Measurements from ENCODE around the gene ZC3H12D. TPM values are rescaled to one million over a fixed set of nuclear protein-coding genes. Genes with fewer than 3 reads are reported as not detected.

Gene ZC3H12D
- total and polyA plus RNA-seq, 9 of the 15 experiments (the other 6 are each of a cell fraction or from before 2014, with no cell fraction given): 0.04 to 0.27 (median 0.05) TPM; not detected in 3

- no peak overlapping the region for H3K27ac ChIP-seq (ENCODE audit: extremely low read depth, low read depth, low read length)
- in situ Hi-C loops (cut with MboI) (no loop called here), intact Hi-C loops (cut with micrococcal nuclease) (no loop called here)
- FAIRE-seq (no peak), ATAC-seq (no peak), DNase-seq (ENCODE audit: extremely low read depth in 1 of 4, low spot score in 3 of 4) (no peak)
- no peaks in the 10 kb centered on the region for H3K36me3 ChIP-seq (ENCODE audit: control insufficient read depth, insufficient read depth, low read length)
- BruUV-seq (replicated peaks): no TSS peak
- no peaks in the 10 kb centered on the region for H3K9me3 ChIP-seq (replicated peaks; ENCODE audit: control insufficient read depth, insufficient read depth, low read depth, low read length)
- 15% methylated on average over 4 of the region's 4 CpGs for WGBS (ENCODE audit: insufficient coverage, low coverage, missing lambda C conversion rate)
- peaks cover 40 to 62% of the 10 kb centered on the region in 2 experiments for H3K27me3 ChIP-seq (ENCODE audit: control insufficient read depth in 2 of 2, insufficient read depth in 2 of 2, low read length in 2 of 2)
- no peak overlapping the region for H2AFZ ChIP-seq (ENCODE audit: low read depth, low read length)
- no peak overlapping the region for H3K4me2 ChIP-seq (ENCODE audit: insufficient read depth, low read length)
- H3K4me1 ChIP-seq (replicated peaks in 1 of 2; ENCODE audit: control insufficient read depth in 2 of 2, insufficient read depth in 2 of 2, low read length in 2 of 2): no peaks in the 10 kb centered on the region
- ChIA-PET POLR2A (no interaction called here), CTCF (ENCODE audit: low intra/inter-chr PET ratio) (no interaction called here)
- H4K20me1 ChIP-seq (replicated peaks; ENCODE audit: control insufficient read depth, insufficient read depth, low read length): 0 out of 2 replicates have a peak, but pooled peaks cover 3% of the 10 kb centered on the region
- no peak overlapping the region for H3K9ac ChIP-seq (ENCODE audit: insufficient read depth in 1 of 2, low read depth in 2 of 2, low read length in 2 of 2)
- no peaks in the 10 kb centered on the region for H3K79me2 ChIP-seq (ENCODE audit: control insufficient read depth, insufficient read depth, low read length)
- no peak overlapping the region for H3K4me3 ChIP-seq
- H3K9me1 ChIP-seq (ENCODE audit: control insufficient read depth, insufficient read depth, low read length): no peaks in the 10 kb centered on the region
- TF ChIP-seq RERE (CRISPR knock-in tag; IDR thresholded peaks at IDR 0.05; ENCODE audit: borderline replicate concordance): no peak
- no peak for TF ChIP-seq SIN3B (IDR thresholded peaks at IDR 0.05; ENCODE audit: low read depth)
- TF ChIP-seq TRIM24 (IDR thresholded peaks at IDR 0.05): no peak
- TF ChIP-seq ZBTB2 (IDR thresholded peaks at IDR 0.05): no peak
- no peak for TF ChIP-seq CAMTA2 (CRISPR knock-in tag; conservative IDR thresholded peaks at IDR 0.05)
- TF ChIP-seq ZBTB17 (CRISPR knock-in tag; IDR thresholded peaks at IDR 0.05): no peak
- no peak for TF ChIP-seq SMAD3 (CRISPR knock-in tag; conservative IDR thresholded peaks at IDR 0.05)
- peak; percentile 77; the same call in 1 of the 2 replicates for TF ChIP-seq RNF2 (IDR thresholded peaks at IDR 0.05)
- no peak for TF ChIP-seq BRD4 (IDR thresholded peaks at IDR 0.05)
- TF ChIP-seq SRF (CRISPR knock-in tag; IDR thresholded peaks at IDR 0.05): no peak
- no peak for TF ChIP-seq E2F6 (IDR thresholded peaks at IDR 0.05; ENCODE audit: borderline replicate concordance in 1 of 2, extremely low read depth in 1 of 2, insufficient read depth in 1 of 2, insufficient read length in 1 of 2, low read depth in 1 of 2, low read length in 1 of 2, poor library complexity in 1 of 2, severe bottlenecking in 1 of 2)
- peak; percentile 50 for TF ChIP-seq ZFP36 (IDR thresholded peaks at IDR 0.05; ENCODE audit: low read depth, low read length, partially characterized antibody)
- no peak for TF ChIP-seq PCBP2 (IDR thresholded peaks at IDR 0.05; ENCODE audit: low read depth, low read length, poor library complexity, severe bottlenecking)
- no peak for TF ChIP-seq POU5F1 (IDR thresholded peaks at IDR 0.05; ENCODE audit: borderline replicate concordance, low read depth, low read length, partially characterized antibody)
- no peak for TF ChIP-seq RCOR1 (IDR thresholded peaks at IDR 0.05; ENCODE audit: borderline replicate concordance in 1 of 2, low read depth in 2 of 2, low read length in 2 of 2)
- TF ChIP-seq CHD1 (IDR thresholded peaks at IDR 0.05; ENCODE audit: low read length): no peak
Observed at GRCh38 chr6:149422581-149422980, 62.2 kb downstream of the ZC3H12D start.

Measured in K562 (cell line).